Measurements from ENCODE around the gene HOOK2. TPM values are rescaled to one million over a fixed set of nuclear protein-coding genes. Genes with fewer than 3 reads are reported as not detected.
"Not testable (repeated sequence)": the region's sequence is repeated elsewhere in the genome, so short reads cannot be mapped to it uniquely, and the experiment has no call there.

Gene HOOK2
- total RNA-seq, result 100 to 1,000 TPM in 1 of 2 donors, 10 to 100 TPM in 1; 22.6 to 102 TPM

DNA sequence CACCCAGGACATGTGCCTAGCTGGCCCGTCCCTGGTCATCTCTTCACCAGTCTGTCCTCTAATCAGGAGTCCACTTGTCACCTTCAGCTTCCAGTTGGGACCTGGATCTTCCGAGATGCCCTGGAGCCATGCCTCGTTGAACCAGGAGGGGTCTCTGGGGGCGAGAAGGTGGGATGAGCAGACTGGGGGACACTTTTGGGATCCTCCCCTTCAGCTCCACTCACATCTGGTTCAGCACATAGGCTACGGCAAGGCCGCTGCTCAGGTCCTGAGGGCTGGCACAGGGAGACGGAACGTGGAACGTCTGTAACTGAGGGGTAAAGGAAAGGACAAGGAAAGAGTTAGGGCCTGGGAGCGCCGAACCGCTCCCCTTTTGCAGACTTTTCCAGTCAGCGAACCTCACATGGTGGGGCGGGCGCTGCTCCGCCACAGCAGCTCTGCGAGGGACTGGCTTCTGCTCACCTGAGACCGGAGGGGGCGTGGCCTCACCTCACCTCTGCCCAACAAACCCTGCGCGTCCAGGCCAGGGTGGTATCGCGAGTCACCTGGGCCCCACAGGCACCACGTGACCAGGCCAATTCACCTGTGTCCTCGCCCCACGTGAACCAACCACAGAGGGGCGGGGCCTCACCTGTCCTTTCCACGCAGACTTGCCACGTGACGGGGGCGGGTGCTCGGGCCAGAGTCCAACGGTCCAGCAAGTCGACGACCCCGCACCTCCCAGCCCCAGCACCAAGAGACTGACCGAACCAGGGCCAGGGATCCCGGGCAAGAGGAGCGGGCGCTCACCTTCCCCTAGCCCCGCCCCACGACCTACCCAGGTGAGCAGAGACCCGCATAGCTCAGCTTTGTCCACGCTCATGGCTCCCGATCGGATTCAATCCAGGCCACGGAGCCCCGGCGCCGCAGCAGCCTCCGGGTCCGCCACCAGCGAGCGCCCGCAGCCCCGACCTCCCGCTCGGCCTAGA lies at the start of gene HOOK2:
Gene HOOK2, minus strand, starts transcription at position 965 of the 968 bp plus-strand sequence. Its CDS starts 103 bp downstream, at position 862.
- TF ChIP-seq, protein P1, sequence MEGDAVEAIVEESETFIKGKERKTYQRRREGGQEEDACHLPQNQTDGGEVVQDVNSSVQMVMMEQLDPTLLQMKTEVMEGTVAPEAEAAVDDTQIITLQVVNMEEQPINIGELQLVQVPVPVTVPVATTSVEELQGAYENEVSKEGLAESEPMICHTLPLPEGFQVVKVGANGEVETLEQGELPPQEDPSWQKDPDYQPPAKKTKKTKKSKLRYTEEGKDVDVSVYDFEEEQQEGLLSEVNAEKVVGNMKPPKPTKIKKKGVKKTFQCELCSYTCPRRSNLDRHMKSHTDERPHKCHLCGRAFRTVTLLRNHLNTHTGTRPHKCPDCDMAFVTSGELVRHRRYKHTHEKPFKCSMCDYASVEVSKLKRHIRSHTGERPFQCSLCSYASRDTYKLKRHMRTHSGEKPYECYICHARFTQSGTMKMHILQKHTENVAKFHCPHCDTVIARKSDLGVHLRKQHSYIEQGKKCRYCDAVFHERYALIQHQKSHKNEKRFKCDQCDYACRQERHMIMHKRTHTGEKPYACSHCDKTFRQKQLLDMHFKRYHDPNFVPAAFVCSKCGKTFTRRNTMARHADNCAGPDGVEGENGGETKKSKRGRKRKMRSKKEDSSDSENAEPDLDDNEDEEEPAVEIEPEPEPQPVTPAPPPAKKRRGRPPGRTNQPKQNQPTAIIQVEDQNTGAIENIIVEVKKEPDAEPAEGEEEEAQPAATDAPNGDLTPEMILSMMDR (IDR thresholded peaks at IDR 0.05), result no peak
- peaks cover 13 to 69% of the 10 kb centered on the region in 2 donors for H3K4me1 ChIP-seq (ENCODE audit: control insufficient read depth in 1 of 2, low read depth in 2 of 2)
- no peak for DNase-seq (ENCODE audit: low spot score)
- ATAC-seq (ENCODE audit: insufficient number of reproducible peaks, low FRiP score, low read depth), result peak; percentile 2
- H3K4me3 ChIP-seq, result peak within 1 kb of the TSS; percentile 84
- peaks cover 2% of the 10 kb centered on the region for H3K36me3 ChIP-seq
- no peaks in the 10 kb centered on the region for H3K27me3 ChIP-seq (replicated peaks; ENCODE audit: insufficient read depth)
- H3K27ac ChIP-seq, result peak within 1 kb of the TSS; percentile 83 to 84
- H3K9me3 ChIP-seq, result no peaks in the 10 kb centered on the region

GRCh38 chr19:12821761-12822160 lies 46.4 kb upstream of the HOOK2 start:
- DNase-seq (ENCODE audit: low spot score) (no peak), ATAC-seq (ENCODE audit: insufficient number of reproducible peaks, low FRiP score, low read depth) (no peak)
- no peak overlapping the region for H3K4me3 ChIP-seq
- no peaks in the 10 kb centered on the region for H3K9me3 ChIP-seq
- peaks cover 0 to 3% of the 10 kb centered on the region in 2 donors for H3K4me1 ChIP-seq (ENCODE audit: control insufficient read depth in 1 of 2, low read depth in 2 of 2)
- TF ChIP-seq, protein P1 (IDR thresholded peaks at IDR 0.05), result no peak
- H3K27me3 ChIP-seq (replicated peaks; ENCODE audit: insufficient read depth), result no peaks in the 10 kb centered on the region
- H3K36me3 ChIP-seq, result no peaks in the 10 kb centered on the region
- no peak overlapping the region for H3K27ac ChIP-seq

DNA sequence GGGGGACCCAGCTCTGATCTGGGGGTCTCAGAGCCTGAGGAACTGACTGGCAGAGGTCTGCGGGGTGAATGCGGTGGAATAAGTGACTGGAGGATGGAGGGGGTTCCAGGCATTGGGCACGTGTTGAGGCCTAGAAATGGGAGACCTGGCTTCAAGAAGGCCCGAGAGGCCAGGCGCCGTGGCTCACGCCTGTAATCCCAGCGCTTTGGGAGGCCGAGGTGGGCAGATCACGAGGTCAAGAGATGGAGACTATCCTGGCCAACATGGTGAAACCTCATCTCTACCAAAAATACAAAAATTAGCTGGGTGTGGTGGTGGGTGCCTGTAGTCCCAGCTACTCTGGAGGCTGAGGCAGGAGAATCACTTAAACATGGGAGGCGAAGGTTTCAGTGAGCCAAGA lies 42.5 kb upstream of the HOOK2 start:
- not testable (repeated sequence) for H3K27me3 ChIP-seq (replicated peaks; ENCODE audit: insufficient read depth); ATAC-seq (ENCODE audit: insufficient number of reproducible peaks, low FRiP score, low read depth); H3K4me1 ChIP-seq (ENCODE audit: control insufficient read depth in 1 of 2, low read depth in 2 of 2)

GRCh38 chr19:12817188-12817587 lies 41.8 kb upstream of the HOOK2 start:
- DNase-seq (ENCODE audit: low spot score); H3K4me1 ChIP-seq (ENCODE audit: control insufficient read depth in 1 of 2, low read depth in 2 of 2); H3K36me3 ChIP-seq; ATAC-seq (ENCODE audit: insufficient number of reproducible peaks, low FRiP score, low read depth); H3K27ac ChIP-seq; H3K9me3 ChIP-seq; H3K27me3 ChIP-seq (replicated peaks; ENCODE audit: insufficient read depth); H3K4me3 ChIP-seq: not testable (repeated sequence)

More for the DNA sequence above, 42.5 kb upstream of the HOOK2 start:
- not testable (repeated sequence) for H3K27ac ChIP-seq; H3K9me3 ChIP-seq; DNase-seq (ENCODE audit: low spot score); H3K36me3 ChIP-seq; H3K4me3 ChIP-seq

DNA sequence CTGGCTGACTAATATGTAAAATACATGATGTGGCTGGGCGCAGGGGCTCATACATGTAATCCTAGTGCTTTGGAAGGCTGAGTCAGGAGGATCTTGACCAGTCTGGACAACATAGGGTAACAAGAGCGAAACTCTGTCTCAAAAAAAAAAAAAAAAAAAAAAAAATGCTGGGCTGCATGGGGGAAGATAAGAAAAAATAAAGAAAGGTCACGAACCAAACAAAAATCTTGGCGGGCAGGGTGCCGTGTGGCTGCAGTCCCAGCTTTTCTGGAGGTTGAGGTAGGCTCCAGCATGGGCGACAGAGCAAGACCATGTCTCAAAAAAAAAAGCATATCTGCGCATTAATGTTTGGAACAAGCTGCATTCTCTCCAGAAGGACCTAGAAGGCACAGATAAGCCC lies 39.7 kb upstream of the HOOK2 start:
- no peak overlapping the region for H3K27ac ChIP-seq
- ATAC-seq (ENCODE audit: insufficient number of reproducible peaks, low FRiP score, low read depth) (no peak), DNase-seq (ENCODE audit: low spot score) (no peak)
- H3K36me3 ChIP-seq, result no peaks in the 10 kb centered on the region
- H3K9me3 ChIP-seq, result no peaks in the 10 kb centered on the region
- no peaks in the 10 kb centered on the region for H3K4me1 ChIP-seq (ENCODE audit: control insufficient read depth in 1 of 2, low read depth in 2 of 2)
- no peaks in the 10 kb centered on the region for H3K27me3 ChIP-seq (replicated peaks; ENCODE audit: insufficient read depth)
- TF ChIP-seq, protein P1 (IDR thresholded peaks at IDR 0.05), result no peak
- H3K4me3 ChIP-seq, result no peak overlapping the region
